HG02884 (cell line): Measurements from ENCODE around the gene CCDC27.

Source experiments
- ATAC-seq: cut with Tn5 transposase; IDR thresholded peaks from one replicate; pipeline ENCODE4 v1.9.1; 2021; ENCODE audit warnings: mild to moderate bottlenecking, moderate library complexity; ENCODE audit not compliant: unreplicated experiment

Gene CCDC27

DNA sequence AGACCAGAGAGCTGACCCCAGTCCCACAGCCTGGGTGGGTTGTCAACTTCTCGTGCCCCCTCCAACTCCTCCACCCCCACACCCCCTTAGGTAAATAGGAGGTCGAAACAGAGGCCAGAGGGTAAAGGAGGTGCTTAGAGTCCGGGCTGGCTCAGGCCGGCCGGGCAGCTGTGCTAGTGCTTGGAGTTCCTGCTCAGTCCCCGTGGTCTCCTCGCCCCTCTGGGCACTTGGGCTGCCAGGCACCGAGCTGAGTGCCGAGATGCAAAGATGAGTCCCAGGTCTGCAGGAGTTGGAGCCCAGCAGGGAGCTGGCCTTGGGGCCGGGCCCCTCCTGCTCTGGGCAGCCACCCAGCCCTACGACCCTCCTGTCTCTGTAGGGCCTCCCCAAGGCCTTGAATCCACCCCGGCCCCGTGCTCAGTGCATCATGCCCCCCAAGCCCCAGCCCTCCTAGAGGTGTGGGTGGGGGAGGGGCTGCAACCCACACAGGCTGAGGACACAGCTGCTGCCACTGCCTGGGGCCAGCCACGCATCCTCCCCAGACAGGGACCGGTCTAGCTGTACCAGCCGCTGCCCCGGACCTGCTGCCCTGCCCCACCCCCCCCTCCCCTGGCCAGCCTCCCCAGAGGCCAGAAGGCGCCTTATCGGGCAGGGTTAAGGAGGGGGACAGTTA, 22.2 kb downstream of the CCDC27 start:
- no peak for ATAC-seq

DNA sequence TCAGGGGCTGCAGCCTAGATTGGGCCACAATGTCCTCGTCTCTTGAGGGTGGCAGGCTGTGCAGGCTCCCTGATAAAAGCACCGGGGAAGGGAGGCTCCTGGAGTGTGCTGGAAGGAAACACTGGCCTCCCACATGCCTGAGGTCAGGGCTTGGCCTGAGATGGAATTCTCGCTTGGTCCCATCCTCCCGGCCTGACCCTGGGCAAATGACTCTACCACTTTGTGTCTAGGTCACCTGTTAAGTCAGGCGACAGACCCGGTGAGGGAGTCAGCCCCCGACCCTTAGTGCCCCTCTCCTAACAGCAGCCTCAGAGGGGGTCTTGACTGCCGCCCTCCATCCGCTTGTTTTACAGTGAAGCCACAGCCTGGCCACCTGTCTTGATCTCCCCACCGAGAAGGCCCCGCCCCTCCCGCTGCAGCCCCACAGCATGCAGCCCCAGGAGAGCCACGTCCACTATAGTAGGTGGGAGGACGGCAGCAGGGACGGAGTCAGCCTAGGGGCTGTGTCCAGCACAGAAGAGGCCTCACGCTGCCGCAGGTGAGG, 22.8 kb downstream of the CCDC27 start:
- no peak for ATAC-seq

DNA sequence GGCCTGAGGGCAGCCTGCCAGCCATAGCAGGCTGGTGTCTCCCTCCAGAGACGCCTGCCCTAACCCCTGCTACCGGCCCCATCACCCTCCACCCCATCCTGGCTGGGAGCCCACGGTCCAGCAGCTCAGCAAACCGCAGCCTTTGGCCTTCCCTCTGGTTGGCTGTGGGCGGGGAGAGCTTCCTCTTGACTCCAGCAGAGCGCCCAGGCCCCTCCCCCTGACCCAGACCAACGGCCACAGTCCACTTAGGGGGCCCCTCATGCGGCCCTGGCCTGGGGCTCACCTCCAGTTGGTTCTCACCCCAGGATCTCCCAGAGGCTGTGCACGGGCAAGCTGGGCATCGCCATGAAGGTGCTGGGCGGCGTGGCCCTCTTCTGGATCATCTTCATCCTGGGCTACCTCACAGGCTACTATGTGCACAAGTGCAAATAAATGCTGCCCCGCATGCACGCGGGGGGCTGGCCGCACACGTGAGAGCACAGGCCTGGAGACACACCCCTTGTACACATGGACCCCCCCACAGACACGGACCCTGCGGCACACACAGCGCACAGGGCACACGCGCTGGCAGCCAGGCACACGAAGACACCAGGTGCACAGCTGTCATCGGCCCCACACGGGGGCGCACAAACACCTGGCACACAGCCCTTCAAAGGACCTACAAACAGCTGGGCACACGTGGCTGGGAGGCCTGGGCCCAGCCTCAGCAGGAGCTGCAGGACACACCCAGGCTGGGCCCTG, 23.4 kb downstream of the CCDC27 start:
- ATAC-seq: no peak

DNA sequence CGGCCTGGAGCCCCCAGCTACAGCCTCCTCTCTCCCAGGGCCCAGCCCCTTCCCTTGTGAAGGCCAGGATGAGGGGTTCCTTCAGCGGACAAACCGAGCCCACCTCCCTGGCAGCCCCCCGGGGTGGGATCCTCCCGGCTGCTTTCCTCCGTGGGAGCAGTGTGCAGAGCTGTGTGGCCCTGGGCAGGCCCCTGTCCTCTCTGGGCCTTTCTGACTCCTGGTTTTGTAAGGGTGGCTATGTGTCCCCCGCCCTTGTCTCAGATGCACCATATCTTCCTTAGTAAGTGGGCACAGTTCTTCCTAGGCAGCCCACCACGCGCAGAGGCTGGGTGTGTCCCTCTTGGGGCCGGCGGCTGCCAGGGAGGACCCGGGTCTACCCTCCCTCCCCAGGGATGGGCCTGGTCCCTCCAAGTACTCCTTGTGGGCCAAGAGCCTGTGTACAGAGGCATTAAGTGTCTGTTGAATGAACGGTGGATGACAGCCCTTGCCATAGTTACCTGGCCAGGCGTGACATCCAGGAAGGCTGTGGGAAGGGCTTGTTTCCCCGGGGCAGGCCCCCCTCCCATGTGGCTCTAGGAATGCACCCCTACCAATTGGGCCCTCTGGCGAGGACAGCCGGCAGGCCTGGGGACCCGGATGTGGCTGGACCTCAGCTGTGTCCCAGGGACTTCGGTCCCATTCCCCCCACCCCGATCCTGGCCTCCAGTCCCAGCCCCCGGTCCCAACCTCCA, 24.1 kb downstream of the CCDC27 start:
- no peak for ATAC-seq

DNA sequence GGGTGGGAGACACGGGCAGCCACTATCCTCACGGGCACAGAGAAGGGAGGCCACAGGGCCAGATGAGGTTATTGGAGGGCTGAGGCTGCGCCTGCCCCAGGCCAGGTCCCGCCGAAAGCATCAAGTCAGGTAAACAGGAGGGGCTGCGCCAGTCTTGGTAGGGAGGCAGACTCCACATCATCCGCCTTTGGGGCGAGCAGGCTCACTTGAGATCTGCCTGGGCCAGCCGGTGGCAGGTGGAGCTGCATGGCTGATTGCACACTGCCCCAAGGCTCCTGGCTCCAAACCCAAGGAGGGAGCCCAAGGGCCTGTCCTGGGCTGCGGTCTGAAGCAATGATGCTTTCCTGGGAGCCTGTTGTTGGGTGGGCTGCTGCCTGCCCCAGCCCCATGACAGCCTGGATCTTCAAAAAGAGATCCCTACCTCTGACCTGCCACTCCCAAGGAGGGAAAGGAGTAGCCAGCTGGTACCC, 24.9 kb downstream of the CCDC27 start:
- ATAC-seq: no peak

DNA sequence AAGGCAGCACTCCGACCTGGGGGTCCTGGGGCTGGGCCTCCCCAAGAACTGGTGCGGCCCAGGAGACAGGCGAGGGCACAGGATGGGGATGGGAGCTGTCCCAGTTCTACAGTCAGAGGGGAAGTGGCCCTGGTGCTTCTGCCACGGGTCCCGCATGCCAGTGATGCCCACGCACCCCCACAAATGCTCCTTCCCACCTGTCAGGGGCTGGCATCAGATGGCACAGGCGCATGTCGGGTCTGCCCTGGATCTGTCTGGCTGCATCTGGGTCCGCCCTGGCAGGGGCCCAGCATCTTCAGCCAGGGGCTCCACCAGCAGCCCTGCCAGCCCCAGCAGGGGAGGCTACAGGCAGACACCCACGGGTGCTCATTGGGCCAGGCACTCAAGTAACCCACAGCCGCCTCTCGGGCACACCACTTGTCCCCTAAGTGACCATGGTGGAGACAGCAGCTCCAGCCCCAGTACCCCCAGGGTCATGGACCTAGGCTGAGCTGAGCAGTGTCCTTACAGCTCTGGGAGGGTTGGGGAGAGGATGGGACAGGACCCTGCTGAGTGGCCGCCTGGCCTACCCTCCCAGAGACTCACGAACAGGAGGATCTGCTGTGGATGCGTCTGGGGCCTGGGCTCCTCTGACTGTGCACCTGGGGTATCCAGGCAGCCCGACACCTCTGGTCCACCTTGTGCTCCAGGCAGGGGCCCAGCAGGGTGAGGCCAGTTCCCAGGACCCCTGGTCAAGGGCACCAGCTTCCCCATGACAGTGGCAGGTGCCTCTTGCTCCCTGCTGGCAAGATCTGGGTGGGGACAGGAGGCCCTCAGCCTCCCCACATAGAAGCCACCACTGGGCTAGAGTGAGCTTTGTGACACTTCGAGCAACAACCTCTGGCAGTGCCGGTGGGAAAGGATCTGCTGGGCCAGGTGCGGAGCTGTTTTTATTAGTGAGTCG, 25.7 kb downstream of the CCDC27 start:
- ATAC-seq: no peak

DNA sequence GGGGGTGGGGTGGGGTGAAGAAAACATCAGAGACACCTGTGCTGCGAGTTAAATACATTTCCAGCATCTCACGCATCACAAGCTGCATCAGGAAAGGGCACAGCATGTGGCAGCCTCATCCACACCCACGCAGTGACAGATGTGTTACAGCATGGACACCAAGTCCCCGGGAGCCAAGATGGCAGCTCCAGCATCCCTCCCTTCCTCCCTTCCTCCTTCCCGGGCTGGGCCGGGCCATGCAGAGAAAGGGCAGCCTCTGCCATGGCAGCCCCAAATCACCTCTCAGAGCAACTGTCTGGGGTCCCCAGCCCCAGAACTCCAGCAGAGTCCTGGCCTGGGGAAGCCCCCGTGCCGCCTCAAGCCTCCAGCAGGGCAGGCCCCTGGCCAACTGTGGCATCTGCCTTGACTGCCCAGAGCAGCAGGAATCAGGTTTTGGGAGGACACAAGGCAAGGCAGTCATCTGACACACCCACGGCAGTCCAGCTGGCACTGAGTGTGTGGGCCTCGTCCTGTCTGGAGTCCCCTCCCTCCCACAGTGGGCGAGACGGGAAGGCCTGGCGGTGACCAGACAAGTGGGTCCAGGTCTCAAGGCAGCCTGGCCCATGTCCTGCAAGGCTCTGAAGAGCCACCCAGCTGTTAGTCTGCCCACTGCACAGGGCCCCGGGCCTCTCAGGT, 26.5 kb downstream of the CCDC27 start:
- no peak for ATAC-seq

DNA sequence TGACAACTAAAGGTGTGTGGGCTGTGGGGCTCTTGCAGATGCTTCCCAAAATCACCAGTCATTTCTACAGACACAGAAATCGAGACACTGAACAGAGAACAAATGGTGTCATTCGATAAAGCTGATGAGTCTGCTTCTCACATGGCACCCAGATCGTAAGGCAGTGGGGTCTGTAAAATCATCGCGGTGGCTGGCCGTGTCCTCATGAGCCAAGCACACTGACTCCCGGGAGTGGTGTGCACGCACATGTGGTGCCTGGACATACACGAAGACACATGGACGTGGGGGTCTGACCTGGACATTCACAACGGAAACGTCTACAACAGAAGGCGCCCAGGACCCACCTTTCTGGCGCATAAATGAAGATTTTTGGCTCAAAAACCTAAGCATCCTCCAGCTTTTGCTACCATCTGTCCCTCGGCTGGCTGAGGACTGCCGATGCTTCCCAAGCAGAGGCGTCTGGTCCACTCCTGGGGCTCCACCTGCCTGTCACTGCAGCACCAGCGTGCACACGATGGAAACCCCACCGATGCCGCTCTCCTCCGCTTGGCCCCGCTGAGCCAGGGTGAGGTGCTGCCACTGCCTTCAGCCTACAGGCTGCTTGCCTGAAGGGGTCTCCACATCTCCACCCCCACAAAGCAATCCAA, 27.1 kb downstream of the CCDC27 start:
- no peak for ATAC-seq

DNA sequence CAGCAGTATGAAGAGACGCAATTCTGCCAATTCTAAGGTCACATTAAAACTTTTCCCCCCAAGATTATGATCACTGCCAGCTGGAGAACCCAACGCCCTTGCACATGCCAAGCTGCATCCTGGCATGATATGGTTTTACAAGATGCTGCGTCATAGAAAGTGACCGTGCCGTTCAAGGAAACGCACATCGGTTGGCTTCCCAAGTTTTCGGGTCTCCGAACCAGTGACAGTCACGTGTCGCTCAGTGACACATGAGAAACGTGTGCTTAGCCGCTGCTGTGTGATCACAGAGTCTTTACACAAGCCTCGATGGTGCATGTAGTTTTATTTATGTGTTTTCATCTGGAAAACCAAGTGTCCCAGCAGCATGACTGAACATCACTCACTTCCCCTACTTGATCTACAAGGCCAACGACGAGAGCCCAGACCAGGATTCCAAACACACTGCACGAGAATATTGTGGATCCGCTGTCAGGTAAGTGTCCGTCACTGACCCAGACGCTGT, 27.7 kb downstream of the CCDC27 start:
- ATAC-seq: no peak

DNA sequence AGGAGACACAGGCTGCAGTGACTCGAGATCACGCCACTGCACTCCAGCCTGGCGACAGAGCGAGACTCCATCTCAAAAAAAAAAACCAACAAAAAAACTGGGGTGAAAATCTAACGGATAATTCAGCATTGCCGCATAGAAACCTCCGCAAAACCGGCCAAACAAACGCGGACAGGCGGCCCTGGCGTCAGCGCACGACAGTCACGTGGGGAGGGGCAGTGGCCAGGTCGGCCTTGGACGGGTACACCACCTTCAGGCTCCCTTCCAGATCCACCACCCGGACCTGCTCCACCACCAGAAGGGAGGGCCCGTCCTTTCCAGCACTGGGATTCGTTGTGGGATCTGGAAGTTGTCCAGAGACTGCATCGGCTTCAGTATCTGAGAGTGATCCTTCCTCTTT, 28.7 kb downstream of the CCDC27 start:
- no peak for ATAC-seq

DNA sequence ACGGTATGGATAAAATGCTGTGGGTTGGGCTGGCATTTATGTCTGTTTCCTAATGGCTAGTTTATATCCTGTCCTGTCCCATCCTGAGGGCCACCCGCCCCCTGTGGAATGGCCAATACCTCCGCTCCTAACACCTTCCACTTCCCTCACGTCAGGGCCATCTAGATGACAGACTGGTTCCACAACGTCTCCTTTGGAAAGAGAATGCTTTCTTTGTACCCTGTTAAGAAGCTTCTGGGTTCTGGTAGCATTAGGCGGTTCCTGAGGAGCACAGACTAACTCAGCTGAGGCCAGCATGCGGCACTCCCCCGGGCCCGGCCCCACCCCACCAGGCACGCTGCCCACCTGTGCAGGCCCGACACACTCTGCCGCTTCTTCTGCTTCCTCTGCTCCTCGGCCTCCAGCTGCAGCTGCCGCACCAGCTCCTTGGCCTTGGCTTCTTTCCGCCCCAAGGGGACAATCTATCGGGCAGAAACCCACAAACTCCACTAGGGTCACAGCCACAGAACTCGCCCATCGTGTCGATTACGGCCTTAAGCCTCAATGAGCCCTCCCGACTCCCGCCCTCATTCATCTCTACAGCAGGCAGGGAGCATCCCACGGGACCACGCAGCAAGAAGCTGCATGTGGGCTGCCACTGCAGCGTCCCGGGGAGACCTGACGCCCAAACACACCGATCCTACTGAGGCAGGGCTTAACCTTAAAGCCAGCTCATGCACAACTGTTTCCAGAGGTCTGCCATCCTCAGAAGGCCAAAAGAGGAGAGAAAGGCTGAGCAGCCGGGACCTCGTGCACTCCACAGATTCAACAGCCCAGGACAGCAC, 31.6 kb downstream of the CCDC27 start:
- no peak for ATAC-seq

DNA sequence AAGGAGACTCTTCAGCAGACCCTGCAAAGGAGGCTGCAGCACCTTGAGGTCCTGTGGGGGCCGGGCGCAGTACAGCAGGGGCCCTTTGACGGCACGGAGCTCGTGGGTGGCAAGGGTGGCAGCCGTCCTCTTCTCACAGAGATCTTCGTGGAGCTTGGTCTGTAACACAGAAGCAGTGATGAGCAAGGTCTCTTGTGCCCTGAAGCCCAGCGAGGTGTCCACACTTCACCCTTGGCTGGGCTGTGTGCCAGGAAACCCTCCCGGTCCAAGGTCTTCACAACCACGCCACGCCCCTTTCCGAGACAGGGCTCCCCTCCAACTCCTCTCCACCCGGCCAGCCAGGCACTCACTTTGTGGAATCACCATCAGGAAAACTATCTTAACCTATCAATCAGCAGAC, 32.8 kb downstream of the CCDC27 start:
- no peak for ATAC-seq

DNA sequence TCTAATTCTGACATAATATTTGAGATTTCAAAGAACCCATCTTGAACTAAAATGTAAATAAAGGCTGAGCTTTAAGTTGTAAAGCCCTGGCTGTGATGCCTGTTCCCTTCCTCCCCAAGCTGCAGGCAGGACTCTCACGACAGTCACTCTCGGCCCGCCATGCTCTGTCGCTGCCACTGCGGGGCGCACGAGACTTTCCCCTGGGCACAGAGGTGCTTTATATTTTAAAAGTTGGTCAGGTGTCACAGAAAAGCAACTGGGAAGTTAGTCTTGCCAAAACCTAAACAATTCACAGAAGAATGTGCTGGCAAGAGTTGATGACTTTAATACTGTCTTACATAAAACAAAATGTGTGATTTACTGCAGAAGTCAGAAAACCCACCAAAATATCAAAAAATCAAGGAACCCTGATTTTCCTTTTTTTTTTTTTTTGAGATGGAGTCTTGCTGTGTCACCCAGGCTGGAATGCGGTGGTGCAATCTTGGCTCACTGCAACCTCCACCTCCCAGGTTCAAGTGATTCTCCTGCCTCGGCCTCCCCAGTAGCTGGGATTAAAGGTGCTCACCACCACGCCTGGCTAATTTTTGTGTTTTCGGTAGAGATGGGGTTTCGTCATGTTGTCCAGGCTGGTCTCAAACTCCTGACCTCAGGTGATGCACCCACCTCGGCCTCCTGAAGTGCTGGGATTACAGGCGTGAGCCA, 33.4 kb downstream of the CCDC27 start:
- ATAC-seq: no peak

DNA sequence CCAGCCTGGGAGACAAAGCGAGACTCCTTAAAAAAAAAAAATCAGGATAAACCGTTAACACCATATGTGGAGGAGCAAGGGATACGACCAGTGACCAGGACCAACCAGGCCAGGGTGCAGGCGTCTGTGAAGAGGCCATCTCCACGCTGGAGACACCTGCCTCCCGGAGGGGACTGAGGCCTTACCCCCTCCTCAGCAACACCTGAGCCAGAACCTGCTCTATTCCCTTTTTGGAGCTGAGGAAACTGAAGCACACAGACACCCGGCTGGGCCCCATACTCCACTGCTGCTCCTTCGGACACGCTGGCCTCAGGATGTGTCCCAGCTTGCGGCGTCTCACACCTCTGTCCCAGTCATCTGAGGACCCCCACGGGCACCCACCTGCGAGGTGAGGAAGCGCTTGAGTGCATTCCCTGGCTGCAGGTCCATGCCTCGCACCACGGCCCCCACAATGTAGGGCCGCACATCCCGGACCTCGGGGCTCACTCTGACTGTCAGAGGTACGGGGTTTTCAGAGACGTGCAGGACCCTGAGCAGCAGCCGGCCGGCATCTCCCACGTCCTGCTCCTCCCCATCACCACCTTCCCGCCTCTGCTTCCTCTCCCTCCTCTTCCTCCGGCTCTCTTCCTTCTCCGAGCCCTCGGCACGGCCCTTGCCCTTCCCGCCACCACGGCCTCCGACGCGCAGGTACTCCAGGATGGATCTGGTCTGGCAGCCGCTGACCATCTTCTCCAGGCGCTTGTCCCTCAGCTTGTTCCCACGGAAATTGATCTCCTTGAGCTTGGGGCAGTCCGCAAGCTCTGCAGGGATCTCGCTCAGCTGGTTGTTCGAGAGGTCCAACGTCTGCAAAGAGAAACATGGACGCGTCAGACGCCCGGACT, 34.5 kb downstream of the CCDC27 start:
- no peak for ATAC-seq

DNA sequence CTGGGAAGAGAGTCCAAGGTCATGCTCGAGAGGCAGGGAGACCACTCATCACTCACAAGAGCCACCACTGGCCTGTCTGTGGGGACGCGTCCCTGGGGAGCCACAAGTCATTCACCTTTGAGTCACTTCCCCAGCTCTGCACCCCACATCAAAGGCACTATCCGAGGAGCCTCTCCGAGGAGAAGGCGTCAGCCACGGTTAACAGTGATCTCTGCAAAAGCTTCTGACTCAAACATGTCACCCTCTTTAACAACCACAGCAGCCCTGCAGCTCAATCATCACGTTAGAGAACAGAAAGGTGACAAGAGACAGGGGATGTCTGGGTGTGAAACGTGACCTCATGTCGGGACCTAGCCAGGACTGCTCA, 35.1 kb downstream of the CCDC27 start:
- no peak for ATAC-seq

DNA sequence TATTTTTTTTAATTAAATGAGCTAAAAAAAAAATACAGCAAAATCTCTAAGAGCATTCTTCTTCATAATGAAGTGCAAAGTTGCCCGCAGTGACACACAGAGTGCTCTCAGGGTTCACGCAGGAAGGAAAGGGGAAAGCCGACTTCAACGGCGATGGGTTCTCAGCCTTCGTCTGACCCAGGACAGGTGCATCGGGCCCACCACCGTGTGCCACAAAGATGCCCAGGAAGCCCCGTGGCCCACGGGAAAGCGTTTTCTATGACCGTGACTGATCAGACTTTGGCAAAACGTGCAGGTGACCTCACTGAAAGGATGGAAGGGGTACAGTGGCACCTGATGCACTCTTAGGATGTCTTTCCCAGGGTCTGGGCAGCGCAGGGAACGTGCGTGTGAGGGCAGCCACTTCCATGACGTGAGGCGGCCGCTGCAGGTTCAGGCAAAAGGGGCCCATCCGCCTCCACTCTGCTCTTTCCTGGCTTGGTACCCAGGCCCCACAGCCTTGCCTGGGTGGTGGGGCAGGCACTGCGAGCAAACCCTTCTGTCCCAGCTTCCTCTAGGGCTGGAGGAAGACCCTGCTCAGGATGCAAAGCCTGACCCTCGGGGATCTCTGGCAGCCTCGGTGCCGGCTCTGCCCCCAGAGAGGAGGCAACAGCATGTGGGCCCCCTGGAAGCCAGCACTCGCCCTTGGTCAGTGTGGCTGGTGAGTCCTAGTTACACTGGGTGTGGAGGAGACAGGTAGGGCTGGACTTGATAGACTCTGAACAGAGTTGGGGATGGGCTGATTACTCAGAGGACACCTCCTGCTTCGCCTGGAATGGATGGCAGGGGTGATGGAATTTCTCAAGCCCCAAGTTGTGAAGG, 35.7 kb downstream of the CCDC27 start:
- no peak for ATAC-seq
